Fibroblast of lung (primary cell): Measurements from ENCODE around the gene KCND1. TPM values are rescaled to one million over a fixed set of nuclear protein-coding genes. Genes with fewer than 3 reads are reported as not detected.

Source experiments
- DNase-seq, 2 donors: peaks; one replicate each; pipeline versions ENCODE4 v3.0.0 to v3.0.0-alpha.2; 2010; ENCODE audit warnings: low read depth in 2 of 2
- H2AFZ ChIP-seq: 2 replicates; pipeline ENCODE4 v1.5.1; 2012; ENCODE audit warnings: low read length, control low read depth, inconsistent platforms
- H3K27ac ChIP-seq: 2 replicates; pipeline ENCODE4 v1.5.1; 2011; ENCODE audit warnings: low read length, control low read depth; ENCODE audit not compliant: insufficient read depth
- H3K27me3 ChIP-seq: 2 replicates; pipeline ENCODE4 v1.5.1; 2011; ENCODE audit warnings: mild to moderate bottlenecking, low read length; ENCODE audit not compliant: control insufficient read depth, insufficient read depth
- H3K36me3 ChIP-seq: 2 replicates; pipeline ENCODE4 v1.5.1; 2011; ENCODE audit warnings: low read length; ENCODE audit not compliant: control insufficient read depth, insufficient read depth
- H3K4me1 ChIP-seq: 2 replicates; pipeline ENCODE4 v1.5.1; 2011; ENCODE audit warnings: low read length; ENCODE audit not compliant: control insufficient read depth, insufficient read depth; ENCODE audit errors: extremely low read depth
- H3K4me2 ChIP-seq: 2 replicates; pipeline ENCODE4 v1.5.1; 2011; ENCODE audit warnings: low read length, control low read depth; ENCODE audit not compliant: insufficient read depth; ENCODE audit errors: extremely low read depth
- H3K4me3 ChIP-seq, 4 experiments: fragments of 200-600 bp in 1 of 4; sonication (generic) in 1 of 4; replicated peaks in 1 of 4; 2 replicates each; pipeline ENCODE4 v1.5.1; 2011 to 2016; ENCODE audit warnings: low read length in 4 of 4, low read depth in 3 of 4, mild to moderate bottlenecking in 3 of 4, control low read depth in 2 of 4, inconsistent platforms in 1 of 4, mixed read lengths in 1 of 4; ENCODE audit not compliant: insufficient read depth in 1 of 4; ENCODE audit errors: control extremely low read depth in 1 of 4
- H3K79me2 ChIP-seq: 2 replicates; pipeline ENCODE4 v1.5.1; 2012; ENCODE audit warnings: mild to moderate bottlenecking, low read length, inconsistent platforms; ENCODE audit not compliant: control insufficient read depth, insufficient read depth
- H3K9ac ChIP-seq: 2 replicates; pipeline ENCODE4 v1.5.1; 2011; ENCODE audit warnings: mild to moderate bottlenecking, low read length, control low read depth; ENCODE audit not compliant: insufficient read depth
- H3K9me3 ChIP-seq: 2 replicates; pipeline ENCODE4 v1.5.1; 2012; ENCODE audit warnings: low read depth, low read length; ENCODE audit not compliant: control insufficient read depth, insufficient read depth
- H4K20me1 ChIP-seq: 2 replicates; pipeline ENCODE4 v1.5.1; 2011; ENCODE audit warnings: low read length; ENCODE audit not compliant: control insufficient read depth, insufficient read depth; ENCODE audit errors: extremely low read depth
- EZH2 ChIP-seq: IDR thresholded peaks from 2 replicates; pipeline ENCODE4 v1.5.1; 2012; ENCODE audit warnings: low read length, control low read depth, mild to moderate bottlenecking; ENCODE audit errors: missing control alignments
- polyA plus RNA-seq, 2 donors: library from polyadenylated mRNA; depleted of rRNA in 1 of 2; stranded (reverse) in 1 of 2; unstranded in 1 of 2; fragments of >200 nt; gene quantifications; 2 replicates each; pipeline ENCODE4 v1.2.1, GENCODE V29; 2011 to 2012; ENCODE audit warnings: missing spikeins in 1 of 2
- total RNA-seq: library from RNA; depleted of rRNA; stranded (reverse); fragments of >200 nt; gene quantifications from 2 replicates; pipeline ENCODE4 v1.2.1, GENCODE V29; 2014
- TF ChIP-seq, protein P1 (sequence below), 2 donors: IDR thresholded peaks in 1 of 2; conservative IDR thresholded peaks in 1 of 2; 1 replicate in 1 of 2; 2 replicates in 1 of 2; pipeline ENCODE4 v1.5.1; 2011 to 2012; ENCODE audit warnings: low read length in 2 of 2, control low read depth in 1 of 2, inconsistent platforms in 1 of 2, low read depth in 1 of 2, mild to moderate bottlenecking in 1 of 2

KCND1 gene
- total and polyA plus RNA-seq, 2 donors (not counting 1 experiment from before 2014, with no cell fraction given), result 0.41 to 1.3 TPM

- no peak for DNase-seq
- Histone ChIP-seq H3K9me3 (no peaks in the 10 kb centered on the region), H3K27ac (no peak overlapping the region), H3K4me2 (no peak overlapping the region), H3K27me3 (no peaks in the 10 kb centered on the region), H3K36me3 (peaks cover 4% of the 10 kb centered on the region), H3K9ac (no peak overlapping the region), H4K20me1 (no peaks in the 10 kb centered on the region), H3K79me2 (no peaks in the 10 kb centered on the region), H2AFZ (no peak overlapping the region), H3K4me1 (no peaks in the 10 kb centered on the region), H3K4me3 (no peak overlapping the region)
- TF ChIP-seq EZH2, result no peak
- TF ChIP-seq, protein P1, sequence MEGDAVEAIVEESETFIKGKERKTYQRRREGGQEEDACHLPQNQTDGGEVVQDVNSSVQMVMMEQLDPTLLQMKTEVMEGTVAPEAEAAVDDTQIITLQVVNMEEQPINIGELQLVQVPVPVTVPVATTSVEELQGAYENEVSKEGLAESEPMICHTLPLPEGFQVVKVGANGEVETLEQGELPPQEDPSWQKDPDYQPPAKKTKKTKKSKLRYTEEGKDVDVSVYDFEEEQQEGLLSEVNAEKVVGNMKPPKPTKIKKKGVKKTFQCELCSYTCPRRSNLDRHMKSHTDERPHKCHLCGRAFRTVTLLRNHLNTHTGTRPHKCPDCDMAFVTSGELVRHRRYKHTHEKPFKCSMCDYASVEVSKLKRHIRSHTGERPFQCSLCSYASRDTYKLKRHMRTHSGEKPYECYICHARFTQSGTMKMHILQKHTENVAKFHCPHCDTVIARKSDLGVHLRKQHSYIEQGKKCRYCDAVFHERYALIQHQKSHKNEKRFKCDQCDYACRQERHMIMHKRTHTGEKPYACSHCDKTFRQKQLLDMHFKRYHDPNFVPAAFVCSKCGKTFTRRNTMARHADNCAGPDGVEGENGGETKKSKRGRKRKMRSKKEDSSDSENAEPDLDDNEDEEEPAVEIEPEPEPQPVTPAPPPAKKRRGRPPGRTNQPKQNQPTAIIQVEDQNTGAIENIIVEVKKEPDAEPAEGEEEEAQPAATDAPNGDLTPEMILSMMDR (conservative IDR thresholded peaks at IDR 0.05 in 1 of 2, IDR thresholded peaks at IDR 0.05 in 1 of 2; ENCODE audit: low read depth in 1 of 2, low read length in 2 of 2), result no peak
Observed at GRCh38 chrX:48927123-48927522, 44.5 kb downstream of the KCND1 start.

GRCh38 chrX:48924270-48924669 is 47.4 kb downstream of the KCND1 start:
- TF ChIP-seq, protein P1 (conservative IDR thresholded peaks at IDR 0.05 in 1 of 2, IDR thresholded peaks at IDR 0.05 in 1 of 2; ENCODE audit: low read depth in 1 of 2, low read length in 2 of 2), result no peak
- no peak for TF ChIP-seq EZH2
- no peak overlapping the region for H3K4me2 ChIP-seq
- H3K27ac ChIP-seq, result no peak overlapping the region
- no peaks in the 10 kb centered on the region for H3K9me3 ChIP-seq
- H2AFZ ChIP-seq, result no peak overlapping the region
- H3K4me1 ChIP-seq, result no peaks in the 10 kb centered on the region
- no peak overlapping the region for H3K9ac ChIP-seq
- H3K27me3 ChIP-seq, result no peaks in the 10 kb centered on the region
- H3K79me2 ChIP-seq, result no peaks in the 10 kb centered on the region
- H3K36me3 ChIP-seq, result peaks cover 4% of the 10 kb centered on the region
- no peak for DNase-seq
- no peaks in the 10 kb centered on the region for H4K20me1 ChIP-seq
- no peak overlapping the region for H3K4me3 ChIP-seq

GRCh38 chrX:48923771-48924170 is 47.9 kb downstream of the KCND1 start:
- no peak overlapping the region for H3K4me2 ChIP-seq
- no peak overlapping the region for H2AFZ ChIP-seq
- no peaks in the 10 kb centered on the region for H3K4me1 ChIP-seq
- peaks cover 4% of the 10 kb centered on the region for H3K36me3 ChIP-seq
- H3K9ac ChIP-seq, result no peak overlapping the region
- no peaks in the 10 kb centered on the region for H3K79me2 ChIP-seq
- no peaks in the 10 kb centered on the region for H3K27me3 ChIP-seq
- H4K20me1 ChIP-seq, result no peaks in the 10 kb centered on the region
- H3K27ac ChIP-seq, result no peak overlapping the region
- DNase-seq, result no peak
- H3K9me3 ChIP-seq, result no peaks in the 10 kb centered on the region
- no peak overlapping the region for H3K4me3 ChIP-seq
- TF ChIP-seq, protein P1 (conservative IDR thresholded peaks at IDR 0.05 in 1 of 2, IDR thresholded peaks at IDR 0.05 in 1 of 2; ENCODE audit: low read depth in 1 of 2, low read length in 2 of 2), result no peak
- no peak for TF ChIP-seq EZH2
